Thymus (tissue), 11 donors: Measurements from ENCODE around the gene SYT13. TPM values are rescaled to one million over a fixed set of nuclear protein-coding genes. Genes with fewer than 3 reads are reported as not detected.

ENCODE experiments used
- DNase-seq, 9 donors: peaks; one replicate each; pipeline ENCODE4 v3.0.0-alpha.2; 2013; ENCODE audit warnings: low spot score in 9 of 9, low read depth in 6 of 9, missing footprints in 1 of 9
- H3K27ac ChIP-seq, 2 donors: one replicate each; pipeline ENCODE4 v1.5.1; 2013; ENCODE audit warnings: control low read depth in 1 of 2, low read depth in 1 of 2, low read length in 1 of 2, mild to moderate bottlenecking in 1 of 2, moderate library complexity in 1 of 2
- H3K27me3 ChIP-seq, 2 donors: one replicate each; pipeline ENCODE4 v1.5.1; 2013; ENCODE audit warnings: low read length in 1 of 2; ENCODE audit not compliant: control insufficient read depth in 2 of 2, insufficient read depth in 1 of 2
- H3K36me3 ChIP-seq, 2 donors: one replicate each; pipeline ENCODE4 v1.5.1; 2013; ENCODE audit warnings: low read length in 1 of 2, mild to moderate bottlenecking in 1 of 2, moderate library complexity in 1 of 2; ENCODE audit not compliant: control insufficient read depth in 2 of 2, insufficient read depth in 2 of 2
- H3K4me1 ChIP-seq, 2 donors: one replicate each; pipeline ENCODE4 v1.5.1; 2013; ENCODE audit warnings: low read length in 2 of 2; ENCODE audit not compliant: control insufficient read depth in 2 of 2, insufficient read depth in 2 of 2
- H3K4me3 ChIP-seq, 2 donors: one replicate each; pipeline ENCODE4 v1.5.1; 2013; ENCODE audit warnings: low read length in 2 of 2, control low read depth in 1 of 2, mild to moderate bottlenecking in 1 of 2
- H3K9me3 ChIP-seq, 2 donors: one replicate each; pipeline ENCODE4 v1.5.1; 2013; ENCODE audit warnings: low read length in 1 of 2, mild to moderate bottlenecking in 1 of 2; ENCODE audit not compliant: control insufficient read depth in 2 of 2, insufficient read depth in 1 of 2
- WGBS: extraction: QIAGEN DNeasy Blood & Tissue Kit; methylation state at CpG from one replicate; pipeline ENCODE4 v1.1.7; 2013; 5-methylcytosine and 5-hydroxymethylcytosine counted together
- polyA plus RNA-seq: library from polyadenylated mRNA; stranded (reverse); fragments of 200-250 nt; gene quantifications from one replicate; pipeline ENCODE4 v1.2.3, GENCODE V29; 2013
- total RNA-seq: library from RNA; stranded (reverse); fragments of 120-200 nt; gene quantifications from one replicate; pipeline ENCODE4 v1.2.4, GENCODE V29; 2013
- donor health status: healthy.

SYT13 gene
- total and polyA plus RNA-seq, 2 donors: 0.14 to 0.25 TPM

DNA sequence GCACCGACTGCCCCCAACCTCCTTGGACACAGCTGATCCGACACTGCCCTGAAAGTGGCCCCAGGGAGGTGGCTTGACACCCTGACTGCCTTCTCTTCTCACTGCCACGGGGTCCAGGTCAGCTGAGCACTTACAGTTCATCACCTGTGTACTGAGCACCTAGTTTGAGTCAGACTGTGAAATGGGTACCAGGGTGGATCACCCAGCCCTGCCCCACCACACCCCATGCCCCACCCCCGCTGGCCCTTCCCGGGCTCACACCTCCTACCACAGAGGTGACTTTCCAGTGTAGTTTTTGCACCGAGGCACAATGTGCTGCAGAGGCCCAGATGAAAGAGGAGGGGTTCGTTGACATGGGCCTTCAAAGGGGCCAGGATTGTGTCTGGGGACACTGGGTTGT lies 80.2 kb downstream of the SYT13 start:
- DNase-seq: no peak
- Histone ChIP-seq H3K9me3 (no peaks in the 10 kb centered on the region), H3K27me3 (no peaks in the 10 kb centered on the region), H3K4me1 (peaks cover 0 to 14% of the 10 kb centered on the region in 2 donors), H3K36me3 (no peaks in the 10 kb centered on the region), H3K27ac (no peak overlapping the region), H3K4me3 (no peak overlapping the region)
- 74% methylated on average over 7 of the region's 7 CpGs for WGBS

DNA sequence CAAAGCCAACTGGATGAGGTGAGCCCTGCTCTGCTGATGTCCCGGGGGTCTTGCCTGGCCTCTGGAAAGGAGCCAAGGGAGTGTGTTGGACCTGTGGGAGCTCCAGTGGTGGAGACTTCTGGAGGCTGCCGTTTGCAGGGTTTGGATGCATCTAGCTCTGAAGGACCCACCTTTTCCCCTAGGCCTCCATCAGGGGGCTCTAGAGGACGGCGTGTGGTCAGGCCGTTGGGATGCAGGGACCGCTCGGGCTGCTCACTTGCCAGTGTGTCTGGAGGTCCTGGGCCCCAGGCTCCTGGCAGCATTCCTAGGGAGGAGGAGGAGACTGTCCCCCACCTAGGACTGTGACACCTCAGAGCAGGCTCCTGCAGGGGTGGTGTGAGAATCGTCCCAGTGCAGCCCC lies 81.4 kb downstream of the SYT13 start:
- WGBS: 94% methylated on average over 8 of the region's 8 CpGs
- Histone ChIP-seq H3K9me3 (no peaks in the 10 kb centered on the region), H3K27me3 (no peaks in the 10 kb centered on the region), H3K4me3 (no peak overlapping the region), H3K27ac (no peak overlapping the region), H3K4me1 (peaks cover 0 to 6% of the 10 kb centered on the region in 2 donors), H3K36me3 (no peaks in the 10 kb centered on the region)
- DNase-seq: no peak

DNA sequence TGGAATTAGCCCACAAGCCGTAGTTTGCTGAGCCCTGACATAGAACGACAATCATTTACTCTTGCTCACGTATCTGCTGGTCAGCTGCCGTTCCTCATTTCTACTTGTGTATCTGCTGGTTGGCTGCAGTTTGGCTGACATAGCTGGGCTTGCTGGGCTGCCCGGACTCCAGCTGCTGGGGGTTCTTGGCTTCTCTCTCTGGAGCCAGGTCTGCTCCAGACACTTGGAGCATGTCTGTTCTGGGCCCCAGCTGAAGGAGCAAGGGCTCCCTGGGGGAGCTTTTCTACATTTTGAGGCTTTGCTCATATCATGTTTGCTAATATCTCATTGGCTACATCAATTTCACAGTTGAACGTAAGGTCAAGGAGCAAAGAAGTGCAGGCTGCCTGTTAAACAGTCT lies 92.4 kb downstream of the SYT13 start:
- H3K36me3 ChIP-seq: no peaks in the 10 kb centered on the region

More for the DNA sequence above, 92.4 kb downstream of the SYT13 start:
- no peaks in the 10 kb centered on the region for H3K9me3 ChIP-seq
- DNase-seq: no peak
- no peak overlapping the region for H3K4me3 ChIP-seq
- WGBS: 98% methylated on average over 6 of the region's 6 CpGs
- H3K27ac ChIP-seq: no peak overlapping the region
- H3K27me3 ChIP-seq: no peaks in the 10 kb centered on the region
- H3K4me1 ChIP-seq: no peaks in the 10 kb centered on the region

Other genes with a start within 250 kb of the SYT13 start
- gene PRDM11, start 139.7 kb downstream of the SYT13 start, total RNA-seq: 2.5 TPM
- gene PRDM11, start 139.7 kb downstream of the SYT13 start, polyA plus RNA-seq: 2.1 TPM